Measurements from ENCODE around the gene RNF26.

RNF26 gene

DNA sequence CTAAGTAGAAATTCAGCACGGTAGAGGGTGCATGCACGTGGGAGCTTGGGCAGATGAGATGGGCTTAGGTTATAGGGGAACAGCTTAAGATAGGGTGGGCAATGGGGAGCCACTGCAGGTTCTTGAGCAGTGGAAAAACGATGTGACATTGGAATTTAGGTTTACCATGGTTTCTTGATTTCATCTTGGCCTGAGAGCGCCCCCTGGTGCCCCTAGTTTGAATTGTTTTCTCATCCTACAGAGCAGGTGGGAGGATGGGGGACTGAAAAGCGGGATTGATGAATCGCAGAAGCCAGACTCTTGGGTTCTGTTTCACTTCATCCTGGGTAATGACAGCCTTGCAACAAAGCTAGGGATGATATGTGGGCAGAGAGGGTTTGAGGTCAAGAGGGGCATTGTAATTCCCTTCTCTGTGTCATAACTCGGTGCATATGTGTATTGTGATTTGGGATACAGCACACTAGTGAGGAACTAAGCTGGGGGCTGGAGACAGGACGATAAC is 10.7 kb upstream of the RNF26 start:
- no peak for DNase-seq (ENCODE audit: insufficient read length, low spot score)
- peak; percentile 11 for FAIRE-seq
- TF ChIP-seq, protein P1, sequence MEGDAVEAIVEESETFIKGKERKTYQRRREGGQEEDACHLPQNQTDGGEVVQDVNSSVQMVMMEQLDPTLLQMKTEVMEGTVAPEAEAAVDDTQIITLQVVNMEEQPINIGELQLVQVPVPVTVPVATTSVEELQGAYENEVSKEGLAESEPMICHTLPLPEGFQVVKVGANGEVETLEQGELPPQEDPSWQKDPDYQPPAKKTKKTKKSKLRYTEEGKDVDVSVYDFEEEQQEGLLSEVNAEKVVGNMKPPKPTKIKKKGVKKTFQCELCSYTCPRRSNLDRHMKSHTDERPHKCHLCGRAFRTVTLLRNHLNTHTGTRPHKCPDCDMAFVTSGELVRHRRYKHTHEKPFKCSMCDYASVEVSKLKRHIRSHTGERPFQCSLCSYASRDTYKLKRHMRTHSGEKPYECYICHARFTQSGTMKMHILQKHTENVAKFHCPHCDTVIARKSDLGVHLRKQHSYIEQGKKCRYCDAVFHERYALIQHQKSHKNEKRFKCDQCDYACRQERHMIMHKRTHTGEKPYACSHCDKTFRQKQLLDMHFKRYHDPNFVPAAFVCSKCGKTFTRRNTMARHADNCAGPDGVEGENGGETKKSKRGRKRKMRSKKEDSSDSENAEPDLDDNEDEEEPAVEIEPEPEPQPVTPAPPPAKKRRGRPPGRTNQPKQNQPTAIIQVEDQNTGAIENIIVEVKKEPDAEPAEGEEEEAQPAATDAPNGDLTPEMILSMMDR (IDR thresholded peaks at IDR 0.05; ENCODE audit: insufficient read depth, missing control alignments) = peak; percentile 87

DNA sequence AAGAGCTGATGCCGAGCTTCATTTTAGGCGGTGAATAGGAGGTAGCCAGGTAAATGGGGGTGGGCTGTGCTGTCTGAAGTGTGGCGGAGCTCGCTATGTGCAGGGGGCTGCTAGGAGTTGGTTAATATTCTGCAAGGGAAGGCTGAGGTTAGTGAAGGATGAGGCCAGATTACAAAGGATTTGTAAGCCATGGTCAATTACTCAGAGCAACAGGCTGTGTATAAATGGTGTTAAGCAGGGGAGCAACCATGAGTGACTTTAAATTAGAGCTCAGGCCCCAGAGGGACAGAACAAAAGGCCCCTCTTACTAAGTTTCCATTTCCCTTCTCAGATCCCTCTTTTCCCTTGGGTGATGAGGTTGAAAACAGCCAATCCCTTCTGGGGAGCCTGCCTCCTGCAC is 10.1 kb upstream of the RNF26 start:
- no peak for FAIRE-seq
- TF ChIP-seq, protein P1 (IDR thresholded peaks at IDR 0.05; ENCODE audit: insufficient read depth, missing control alignments) = no peak
- DNase-seq (ENCODE audit: insufficient read length, low spot score) = peak; percentile 25

- DNase-seq (ENCODE audit: insufficient read length, low spot score) = no peak
- TF ChIP-seq, protein P1 (IDR thresholded peaks at IDR 0.05; ENCODE audit: insufficient read depth, missing control alignments) = no peak
- no peak for FAIRE-seq
These were observed 5.0 kb upstream of the RNF26 start for GRCh38 chr11:119329320-119329719.

- TF ChIP-seq, protein P1 (IDR thresholded peaks at IDR 0.05; ENCODE audit: insufficient read depth, missing control alignments) = no peak
- FAIRE-seq = no peak
- no peak for DNase-seq (ENCODE audit: insufficient read length, low spot score)
These were observed 4.1 kb upstream of the RNF26 start for GRCh38 chr11:119330237-119330636.

- DNase-seq (ENCODE audit: insufficient read length, low spot score) (no peak), FAIRE-seq (no peak)
- TF ChIP-seq, protein P1 (IDR thresholded peaks at IDR 0.05; ENCODE audit: insufficient read depth, missing control alignments) = no peak
These were observed 2.1 kb upstream of the RNF26 start for GRCh38 chr11:119332111-119332765.

- FAIRE-seq (no peak), DNase-seq (ENCODE audit: insufficient read length, low spot score) (no peak)
- TF ChIP-seq, protein P1 (IDR thresholded peaks at IDR 0.05; ENCODE audit: insufficient read depth, missing control alignments) = no peak
These were observed 846 bp downstream of the RNF26 start for GRCh38 chr11:119335091-119335654.

Measured in D721Med (cell line).